HG03521 (cell line): Measurements from ENCODE around the gene DUSP7.

Source experiments
- ATAC-seq: cut with Tn5 transposase; IDR thresholded peaks from one replicate; pipeline ENCODE4 v1.9.1; 2021; ENCODE audit warnings: mild to moderate bottlenecking, moderate library complexity; ENCODE audit not compliant: unreplicated experiment

DUSP7 gene

DNA sequence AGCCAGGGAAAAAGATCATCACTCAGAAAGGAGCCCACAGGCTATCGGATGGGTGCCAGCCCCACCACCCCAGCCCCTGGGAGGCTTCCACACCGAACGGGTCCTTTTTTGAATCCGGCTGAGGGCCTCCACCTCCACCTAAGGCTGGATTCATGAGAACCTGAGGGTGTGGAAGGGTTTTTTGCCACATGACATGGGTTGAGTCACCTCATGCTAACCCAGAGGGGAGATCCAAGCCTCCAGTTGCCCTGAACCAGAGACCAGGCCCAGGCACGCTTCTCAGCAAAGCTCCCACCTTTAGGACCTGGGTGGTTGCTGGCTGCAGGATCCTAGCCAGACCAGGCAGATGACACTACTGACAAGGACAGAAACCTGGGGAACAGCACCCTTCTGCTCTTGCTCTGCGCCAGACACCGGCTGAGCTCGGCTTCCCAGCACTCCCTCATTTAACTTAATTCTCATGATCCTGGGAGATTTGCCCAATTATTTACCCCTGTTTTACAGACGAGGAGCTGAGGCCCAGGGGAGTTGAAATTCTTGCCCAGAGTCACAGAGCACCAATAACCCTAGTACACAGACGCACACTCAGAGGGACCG is 25.6 kb downstream of the DUSP7 start:
- ATAC-seq: no peak

DNA sequence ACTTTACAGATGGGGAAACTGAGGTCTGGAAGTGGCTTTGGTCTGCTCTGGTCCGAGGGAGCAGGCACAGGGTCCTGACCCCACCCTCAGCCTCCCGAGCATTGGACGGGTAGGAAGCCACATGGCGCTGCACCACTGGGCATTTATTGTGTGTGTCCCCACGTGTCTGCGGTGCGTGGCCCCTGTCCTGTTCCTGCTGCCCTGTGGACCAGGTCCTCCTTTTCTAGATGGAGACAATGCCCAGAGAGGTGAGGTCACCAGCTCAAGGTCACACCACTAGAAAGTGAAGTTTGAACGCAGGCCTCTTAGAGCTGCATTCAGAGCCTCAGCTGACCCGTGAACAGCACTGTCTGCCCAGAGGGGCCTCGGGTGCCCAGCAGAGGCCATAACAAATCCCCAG is 26.8 kb downstream of the DUSP7 start:
- ATAC-seq: no peak

DNA sequence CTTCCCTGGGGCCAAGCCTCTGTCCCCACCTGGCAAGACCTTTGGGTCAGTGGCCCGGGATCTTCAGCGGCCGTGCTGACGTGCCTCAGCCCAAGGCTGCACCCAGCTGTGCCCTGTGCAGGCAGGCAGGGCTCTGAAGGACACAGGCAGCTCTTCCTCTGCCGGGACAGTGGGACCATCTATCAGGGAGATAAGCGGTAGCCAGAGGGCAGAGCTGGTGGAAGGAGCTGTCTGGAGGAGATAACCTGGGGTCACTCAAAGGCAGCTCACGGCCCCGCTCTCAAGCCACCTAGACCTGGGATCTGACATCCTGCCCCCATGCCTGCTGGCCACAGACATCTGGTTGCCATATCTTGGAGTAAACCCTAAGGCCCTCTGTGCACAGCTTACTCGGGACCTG is 27.3 kb downstream of the DUSP7 start:
- ATAC-seq: no peak

DNA sequence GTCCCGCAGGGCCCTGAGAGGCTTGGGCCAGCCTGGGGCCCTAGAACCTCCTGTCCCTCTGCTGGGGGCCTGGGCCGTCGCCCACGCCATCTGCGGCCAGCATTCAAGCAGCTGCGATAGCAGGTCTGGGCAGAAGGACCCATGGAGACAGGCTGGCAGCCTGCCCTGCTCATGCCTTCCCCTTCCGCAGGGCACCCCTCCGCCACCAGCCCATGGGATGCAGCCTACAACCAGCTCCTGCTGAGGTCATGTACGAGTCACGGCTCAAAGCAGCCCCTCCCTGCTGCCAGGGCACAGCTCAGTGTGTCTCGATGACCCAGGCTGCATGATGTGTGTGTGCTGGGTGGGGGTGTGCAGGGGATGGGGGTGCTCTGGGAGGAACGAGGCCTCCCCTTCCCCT is 27.8 kb downstream of the DUSP7 start:
- no peak for ATAC-seq

DNA sequence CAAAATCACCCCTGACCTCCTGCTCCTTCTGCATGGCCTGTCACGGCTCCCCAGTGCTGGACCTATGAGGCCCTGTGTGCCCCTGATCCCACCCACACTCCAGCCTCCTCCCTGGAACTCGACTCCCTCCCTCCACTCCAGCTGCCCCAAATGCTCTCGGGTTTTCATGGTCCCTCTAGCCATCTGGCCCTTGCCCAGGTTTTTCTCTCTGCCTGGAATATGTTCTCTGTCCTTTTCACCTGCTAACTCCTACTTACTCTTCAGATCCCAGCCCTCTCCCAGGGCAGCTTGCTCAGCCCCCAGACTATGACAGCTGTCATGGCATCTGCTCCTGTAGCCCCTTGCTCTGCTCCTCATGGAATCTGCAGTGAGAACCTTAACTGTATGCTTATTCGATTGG is 30.3 kb downstream of the DUSP7 start:
- no peak for ATAC-seq

DNA sequence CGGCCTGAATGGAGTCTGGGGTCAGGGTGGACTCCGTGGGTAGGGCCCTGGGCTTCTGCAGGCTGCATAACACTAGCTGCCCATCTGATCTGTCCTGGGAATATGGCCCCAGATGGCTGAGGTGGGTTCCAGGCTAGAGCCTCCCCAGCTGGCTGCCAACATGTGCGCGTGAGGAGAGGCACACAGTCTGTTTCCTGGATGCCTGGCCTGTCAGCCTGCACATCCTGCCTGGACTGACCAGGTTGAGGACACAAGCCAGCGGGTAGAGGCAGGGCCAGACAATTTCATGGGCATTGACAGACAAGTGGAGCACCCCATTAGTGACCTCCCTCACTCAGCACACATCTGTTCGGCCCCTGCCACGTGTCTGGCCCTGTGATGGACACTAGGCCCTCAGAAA is 30.9 kb downstream of the DUSP7 start:
- ATAC-seq: no peak

DNA sequence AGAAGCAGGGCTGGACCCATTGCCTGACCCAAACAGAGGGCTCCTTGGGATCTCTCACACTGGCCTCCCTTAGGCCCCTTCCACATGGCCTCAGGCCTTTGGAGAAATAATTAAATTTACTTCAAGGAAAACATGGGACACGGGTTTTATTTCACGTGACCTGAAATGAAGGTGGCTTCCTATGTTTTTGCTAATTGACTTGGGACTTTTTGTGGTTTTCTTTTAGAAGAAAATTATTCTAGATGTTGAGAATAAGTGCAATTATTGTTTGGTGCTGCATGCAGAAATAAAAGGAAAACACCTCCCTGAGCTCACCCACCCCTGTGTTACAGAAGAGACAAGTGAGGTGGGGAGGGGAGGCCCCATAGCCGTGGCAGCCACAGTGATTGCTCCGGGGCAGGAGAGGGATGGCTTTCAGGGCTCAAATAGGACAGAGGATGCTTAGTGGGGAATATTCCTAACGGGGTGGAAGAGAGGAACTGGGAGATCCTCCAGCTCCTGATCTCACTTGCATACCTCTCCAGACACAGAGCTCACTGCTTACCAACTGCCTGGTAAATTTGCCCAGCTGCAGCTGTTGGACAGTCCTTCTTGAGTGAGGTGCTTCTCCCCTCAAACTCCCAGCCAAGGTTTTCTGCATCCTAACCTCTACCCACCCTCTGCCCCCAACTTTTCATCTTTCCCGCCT is 31.5 kb downstream of the DUSP7 start:
- no peak for ATAC-seq

DNA sequence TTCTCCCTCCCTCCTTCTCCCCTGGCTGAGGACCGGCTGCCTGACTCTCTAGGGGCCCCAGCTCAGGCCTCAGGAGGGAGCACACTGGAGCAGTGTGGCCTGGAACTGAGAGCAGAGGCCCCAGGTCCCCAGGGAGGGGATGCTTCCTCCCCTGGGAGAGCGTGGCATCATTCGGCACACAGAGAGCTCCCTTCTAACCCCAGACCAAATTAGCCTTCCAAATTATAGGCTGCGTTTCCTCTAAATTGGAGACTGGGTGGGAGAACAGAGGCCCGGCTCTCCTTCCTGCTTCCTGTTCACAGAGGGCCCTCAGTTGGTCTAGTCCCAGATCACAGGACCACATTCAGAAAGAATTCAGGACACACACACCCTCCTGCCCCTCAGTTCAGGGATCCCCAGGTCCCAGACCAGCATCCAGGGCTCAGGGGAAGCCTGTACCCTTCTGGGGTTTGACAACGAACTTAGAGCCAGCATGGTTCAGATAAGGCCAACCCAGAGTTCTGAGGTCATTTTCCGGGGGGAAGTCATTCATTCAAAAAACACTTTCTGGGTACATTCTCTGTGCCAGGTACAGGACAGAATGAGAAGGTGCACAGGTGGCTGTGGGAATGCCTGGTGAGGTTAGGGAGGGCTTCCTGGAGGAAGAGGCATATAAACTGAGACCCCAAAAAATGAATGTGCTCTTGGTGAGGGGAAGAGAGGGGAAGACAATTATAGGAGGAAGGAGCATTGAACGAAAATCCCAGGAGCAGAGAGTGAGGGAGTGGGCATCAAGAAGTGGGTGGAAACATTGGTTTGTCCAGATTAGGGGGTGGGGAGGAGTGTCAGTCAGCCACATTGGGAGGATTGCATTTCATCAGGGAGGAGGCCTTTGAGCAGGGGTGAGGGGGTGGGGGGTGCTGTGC is 32.3 kb downstream of the DUSP7 start:
- ATAC-seq: no peak

DNA sequence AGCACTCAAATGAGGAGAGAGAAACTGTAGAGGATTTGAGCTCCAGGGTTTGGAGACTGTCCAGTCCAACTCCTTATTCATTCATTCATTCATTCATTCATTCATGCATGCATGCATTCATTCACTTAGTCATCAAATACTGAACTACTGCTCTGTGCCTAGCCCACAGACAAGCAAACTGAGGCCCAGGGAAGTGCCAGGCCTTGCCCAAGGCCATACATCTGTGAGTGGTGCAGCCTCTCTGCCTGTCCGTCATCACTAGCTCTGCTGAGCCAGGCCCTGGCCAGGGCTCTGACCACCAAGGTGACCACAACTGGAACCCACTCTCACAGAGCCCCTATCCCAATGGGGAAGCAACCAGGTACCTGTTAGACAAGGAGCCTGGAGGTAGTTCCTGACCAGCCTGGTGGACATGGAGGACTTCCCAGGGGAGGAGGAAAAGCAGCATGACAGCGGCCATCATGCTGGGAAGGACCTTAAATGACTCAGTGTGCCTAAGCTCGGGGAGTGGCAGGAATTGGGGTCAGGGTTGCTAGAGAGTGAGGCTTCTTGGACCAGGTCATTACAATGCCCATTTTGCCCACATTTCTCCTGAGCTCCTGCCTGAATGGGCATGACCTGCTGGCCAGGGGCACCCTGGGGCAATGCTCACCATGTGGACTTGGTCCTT is 33.1 kb downstream of the DUSP7 start:
- ATAC-seq: no peak

DNA sequence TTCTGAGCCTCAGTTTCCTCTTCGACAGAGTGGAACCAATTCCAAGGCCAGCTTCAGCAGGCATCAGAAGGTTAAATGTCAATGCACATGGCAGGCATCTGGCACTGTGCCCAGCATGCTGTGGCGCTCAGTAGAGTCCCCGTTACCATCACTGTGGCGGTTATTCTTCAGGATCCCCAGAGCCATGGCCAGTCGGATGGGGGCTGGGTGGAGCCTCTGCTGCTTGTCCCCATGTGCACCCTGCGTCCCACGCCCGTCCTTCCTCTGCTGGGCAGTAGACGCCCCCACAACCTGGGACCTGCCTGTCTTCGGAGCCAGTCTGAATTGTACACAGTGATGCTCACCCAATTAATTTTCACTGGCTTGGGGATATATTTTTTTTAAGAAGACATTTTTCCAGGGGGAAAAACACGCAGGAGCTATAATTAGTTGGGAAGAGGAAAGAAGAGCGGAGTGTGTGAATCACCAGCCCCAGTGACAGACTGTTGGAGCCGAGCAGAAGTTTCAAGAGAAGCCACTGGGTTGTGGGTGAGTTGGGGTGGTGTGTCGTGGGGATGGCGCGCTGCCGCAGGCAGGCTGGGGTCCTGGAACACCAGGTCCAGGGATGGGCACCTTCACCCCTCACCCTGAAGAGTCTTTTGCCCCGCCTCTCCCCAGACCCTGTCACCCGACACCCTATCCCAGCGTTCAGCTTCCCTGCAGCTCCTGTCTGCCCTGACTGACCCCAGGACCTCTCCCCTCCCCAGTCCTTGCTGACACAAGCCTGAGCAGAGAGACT is 33.9 kb downstream of the DUSP7 start:
- ATAC-seq: no peak

DNA sequence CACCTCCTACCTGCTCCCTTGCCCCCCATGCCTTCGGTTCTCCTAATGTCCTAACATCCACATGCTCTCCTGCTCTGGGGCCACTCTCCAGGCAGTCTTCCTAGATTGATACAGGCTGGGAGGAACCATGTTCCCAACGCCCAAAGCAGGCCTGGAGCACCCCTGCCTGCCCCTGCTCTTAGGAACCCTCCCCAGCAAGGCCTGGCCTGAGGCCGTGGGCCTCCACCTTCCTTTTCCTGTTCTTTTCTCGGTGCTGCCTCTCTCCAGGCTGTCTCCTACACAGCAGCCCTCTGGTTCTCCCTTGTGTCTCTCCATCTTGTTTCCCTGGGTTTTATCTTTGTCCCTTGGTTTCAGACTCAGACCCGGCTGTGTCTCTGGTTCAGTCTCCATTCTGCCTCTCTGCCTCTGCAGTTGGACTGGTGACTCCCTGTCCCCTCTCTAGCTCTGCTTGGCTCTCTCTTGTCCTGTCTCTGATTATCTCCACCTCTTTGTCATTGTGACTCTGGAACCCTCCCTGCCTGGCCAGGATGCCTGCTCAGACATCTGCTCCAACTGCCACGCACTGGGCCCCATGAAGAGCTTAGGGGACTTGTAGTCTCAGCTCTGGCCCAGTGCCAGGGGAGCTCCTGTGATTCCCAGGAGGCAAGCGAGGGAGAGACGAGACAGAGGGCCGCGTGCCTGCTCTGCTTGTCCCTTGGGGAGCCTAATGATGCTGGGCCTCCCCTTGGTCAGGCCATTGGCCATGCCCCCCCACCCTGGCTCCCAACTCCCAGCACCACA is 34.7 kb downstream of the DUSP7 start:
- no peak for ATAC-seq

DNA sequence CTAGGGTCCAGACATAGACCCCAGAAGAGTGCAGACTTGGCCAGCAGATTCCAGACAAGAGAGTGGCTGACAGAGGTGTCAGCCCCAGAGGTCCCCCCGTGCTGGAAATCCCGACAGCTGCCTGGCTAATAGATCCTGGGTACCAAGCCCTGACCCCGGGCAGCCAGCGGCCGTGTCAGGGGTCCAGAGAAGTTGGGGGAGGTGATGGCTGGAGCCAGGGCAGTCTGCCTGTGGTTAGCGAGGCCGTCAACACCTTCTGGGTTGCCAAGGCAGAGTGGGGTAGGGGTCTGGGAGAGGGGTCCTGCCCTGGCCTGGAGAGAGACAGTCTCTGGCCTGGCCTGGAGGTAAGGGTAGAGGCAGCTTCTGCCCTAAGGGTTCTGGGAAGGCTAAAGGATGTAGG is 35.6 kb downstream of the DUSP7 start:
- no peak for ATAC-seq

DNA sequence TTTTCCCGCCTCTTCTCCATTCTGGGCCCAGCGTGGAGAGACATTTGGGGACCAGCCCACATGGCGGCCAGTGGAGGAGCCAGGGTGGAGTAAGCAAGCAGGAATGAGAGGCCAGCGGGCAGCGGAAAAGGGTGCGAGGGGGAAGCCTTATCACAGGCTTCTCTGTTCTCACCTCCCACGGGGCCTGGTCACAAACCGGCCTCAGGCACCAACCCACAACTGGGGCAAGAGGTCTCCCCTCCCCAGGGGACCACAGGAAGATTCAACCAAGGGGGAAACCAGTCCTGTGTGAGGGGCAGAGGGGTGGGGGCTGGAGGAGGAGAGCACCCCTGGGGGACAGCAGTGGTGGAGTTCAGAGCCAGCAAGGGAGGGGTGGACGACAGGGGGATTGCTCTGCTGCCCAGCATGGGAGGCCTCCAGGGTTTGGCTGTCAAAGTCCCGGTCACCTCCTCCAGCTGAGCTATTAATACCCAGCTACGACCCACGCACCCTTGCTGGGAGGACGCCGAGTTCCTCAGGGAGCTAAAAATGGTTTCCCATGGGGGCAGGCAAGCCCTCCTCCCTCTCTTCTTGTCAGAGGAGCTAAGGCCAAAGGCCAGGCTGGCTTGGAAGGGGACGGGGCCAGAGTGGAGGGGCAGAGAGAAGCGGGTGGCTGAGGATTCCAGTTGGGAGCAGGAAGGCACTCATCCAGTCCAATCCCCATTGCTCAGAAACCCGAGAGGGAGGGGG is 36.9 kb downstream of the DUSP7 start:
- ATAC-seq: no peak

DNA sequence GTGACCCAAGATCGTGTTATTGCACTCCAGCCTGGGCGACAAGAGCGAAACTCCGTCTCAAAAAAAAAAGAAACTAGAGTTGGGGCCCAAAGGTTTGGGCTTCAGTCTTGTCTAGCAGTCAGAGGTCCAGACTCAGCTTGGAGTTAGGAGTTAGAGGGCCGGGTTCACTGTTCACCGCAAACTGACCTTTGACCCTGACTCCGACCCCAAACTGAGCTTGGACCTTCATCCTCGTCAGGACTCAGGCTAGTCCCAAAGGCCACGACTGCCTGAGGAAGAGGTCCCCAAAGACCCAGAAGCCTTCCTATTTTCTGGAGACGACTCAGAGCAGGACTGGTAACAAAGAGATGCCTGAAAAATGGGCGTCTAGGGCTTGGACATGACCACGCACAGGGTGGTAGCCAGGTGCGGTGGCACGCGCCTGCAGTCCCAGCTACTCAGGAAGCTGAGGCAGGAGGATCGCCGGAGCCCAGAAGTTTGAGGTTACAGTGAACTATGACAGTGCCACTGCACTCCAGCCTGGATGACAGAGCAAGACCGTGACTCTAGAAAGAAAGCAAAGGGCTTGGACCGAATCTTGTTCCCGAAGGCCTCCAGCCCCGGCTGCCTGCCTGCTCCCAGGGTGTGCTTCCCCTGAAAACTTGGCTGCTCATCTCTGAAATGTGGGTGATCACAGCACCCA is 37.9 kb downstream of the DUSP7 start:
- ATAC-seq: no peak

DNA sequence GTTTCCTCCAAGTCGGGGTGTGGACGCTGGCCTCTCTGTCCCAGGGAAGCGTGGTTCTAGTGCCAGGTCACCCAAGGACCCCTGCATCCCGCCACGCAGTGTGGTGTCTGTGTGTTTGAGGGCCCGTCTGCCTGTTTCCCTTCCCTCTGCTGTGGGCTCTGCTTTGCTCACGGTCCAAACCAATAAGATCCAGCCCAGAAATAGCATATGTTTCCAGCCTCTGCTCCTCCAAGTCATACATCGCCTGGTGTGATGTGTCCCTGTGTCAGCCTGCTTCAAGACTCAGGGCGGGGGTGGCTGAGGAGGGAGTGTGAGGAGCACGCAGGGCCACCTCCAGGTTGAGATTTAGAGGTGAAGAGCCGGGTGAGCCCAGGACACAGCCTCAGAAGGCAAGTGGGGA is 38.8 kb downstream of the DUSP7 start:
- ATAC-seq: no peak

DNA sequence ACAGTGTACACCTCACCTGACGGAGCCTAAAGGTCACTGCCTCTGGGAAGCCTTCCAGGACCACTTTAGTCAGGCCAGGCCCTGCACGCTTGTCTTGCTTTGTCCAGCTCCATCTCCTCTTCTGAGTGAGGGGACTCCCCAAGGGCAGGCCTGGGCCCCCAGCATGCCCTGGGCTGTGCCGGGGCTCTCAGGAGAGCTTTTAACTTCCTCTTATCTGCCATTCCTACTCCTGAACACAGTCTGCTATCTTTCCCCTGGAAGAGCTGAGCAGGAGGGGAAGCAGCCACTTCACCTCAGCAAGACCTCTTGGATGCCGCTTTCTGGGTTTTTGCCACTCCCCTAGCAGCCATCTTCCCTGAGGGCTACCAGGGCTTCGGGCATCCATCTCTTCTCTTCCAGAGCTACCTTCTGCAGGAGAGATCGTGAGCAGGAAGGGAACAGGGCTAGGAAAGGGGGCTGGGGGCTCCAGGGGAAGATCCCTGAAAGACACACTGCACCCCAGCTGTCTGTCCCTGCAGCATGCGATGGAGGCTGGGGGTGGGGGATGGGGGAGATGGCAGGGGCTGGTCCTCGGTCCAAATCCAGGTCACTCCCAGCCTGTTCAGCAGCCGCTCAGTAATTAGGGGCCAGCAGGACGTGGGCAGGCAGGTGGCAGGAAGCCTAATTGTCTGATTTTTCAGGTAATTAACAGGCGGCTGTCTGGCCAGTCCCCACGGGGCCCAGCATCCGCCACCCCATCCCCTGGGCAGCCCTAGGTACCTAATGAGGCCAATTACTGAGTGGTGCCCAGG is 40.7 kb downstream of the DUSP7 start:
- ATAC-seq: no peak

DNA sequence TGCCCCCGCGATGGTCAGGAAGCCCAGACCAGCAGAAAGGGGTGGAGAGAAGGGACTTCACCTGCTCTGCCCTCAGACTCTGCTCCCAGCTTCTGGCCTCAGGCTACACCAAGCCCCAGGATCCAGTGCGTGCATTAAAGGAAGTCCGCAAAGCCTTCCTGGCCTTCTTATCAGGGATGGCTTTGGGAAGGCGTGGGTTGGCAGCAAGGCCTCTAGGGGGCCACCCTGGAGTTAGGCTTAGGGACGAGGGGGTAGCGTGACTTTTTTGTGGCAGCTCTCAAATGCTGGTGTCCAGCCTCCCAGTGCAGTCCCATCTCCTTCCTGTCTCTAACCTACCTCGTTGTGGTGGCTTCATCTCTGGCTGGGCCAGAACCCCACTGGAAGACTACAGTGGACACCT is 41.8 kb downstream of the DUSP7 start:
- no peak for ATAC-seq
